GM23338 (cell line): ENCODE results near the gene SF1. TPM values are rescaled to one million over a fixed set of nuclear protein-coding genes. Genes with fewer than 3 reads are reported as not detected.

ENCODE experiments used
- ATAC-seq: fragments of 200-7000 bp; cut with Tn5 transposase; 3 replicates; pipeline ENCODE4 v1.9.1; 2020
- DNase-seq: peaks from one replicate; pipeline ENCODE4 v3.0.0-alpha.2; 2015; ENCODE audit warnings: low spot score
- H2AFZ ChIP-seq: fragments of 200-600 bp; sonication (generic); 2 replicates; pipeline ENCODE4 v1.8.0; 2016; ENCODE audit warnings: antibody characterized with exemption, mild to moderate bottlenecking, moderate library complexity
- H3F3A ChIP-seq: fragments of 200-600 bp; sonication (generic); replicated peaks from 2 replicates; pipeline ENCODE4 v1.8.0; 2017; ENCODE audit warnings: antibody characterized with exemption, mixed run types, low read depth
- H3K27ac ChIP-seq: fragments of 200-600 bp; sonication (generic); 2 replicates; pipeline ENCODE4 v1.6.1; 2016; ENCODE audit warnings: low read depth
- H3K27me3 ChIP-seq: fragments of 200-600 bp; sonication (generic); 2 replicates; pipeline ENCODE4 v1.8.0; 2016; ENCODE audit warnings: mild to moderate bottlenecking, mixed run types, moderate library complexity; ENCODE audit not compliant: insufficient read depth
- H3K36me3 ChIP-seq: fragments of 200-600 bp; sonication (generic); 2 replicates; pipeline ENCODE4 v1.8.0; 2016; ENCODE audit warnings: mild to moderate bottlenecking; ENCODE audit not compliant: insufficient read depth
- H3K4me1 ChIP-seq: fragments of 200-600 bp; sonication (generic); 2 replicates; pipeline ENCODE4 v1.8.0; 2016; ENCODE audit warnings: mild to moderate bottlenecking, moderate library complexity; ENCODE audit not compliant: insufficient read depth
- H3K4me2 ChIP-seq: fragments of 200-600 bp; sonication (generic); 2 replicates; pipeline ENCODE4 v1.7.1; 2017; ENCODE audit warnings: mixed run types
- H3K4me3 ChIP-seq: fragments of 200-600 bp; sonication (generic); 2 replicates; pipeline ENCODE4 v1.6.1; 2016; ENCODE audit warnings: mixed run types
- H3K79me2 ChIP-seq: fragments of 200-600 bp; sonication (generic); replicated peaks from 2 replicates; pipeline ENCODE4 v1.8.0; 2017; ENCODE audit warnings: mild to moderate bottlenecking; ENCODE audit not compliant: insufficient read depth
- H3K9me2 ChIP-seq: fragments of 200-600 bp; sonication (generic); 2 replicates; pipeline ENCODE4 v1.8.0; 2017; ENCODE audit not compliant: insufficient read depth
- H4K20me1 ChIP-seq: fragments of 200-600 bp; sonication (generic); replicated peaks from 2 replicates; pipeline ENCODE4 v1.8.0; 2017; ENCODE audit warnings: mild to moderate bottlenecking; ENCODE audit not compliant: insufficient read depth
- H3K27ac Mint-ChIP-seq: 2 replicates; pipeline ENCODE4 v1.8.0; 2020; ENCODE audit warnings: inconsistent platforms, mild to moderate bottlenecking, moderate library complexity, mixed read lengths
- H3K27me3 Mint-ChIP-seq: 3 replicates; pipeline ENCODE4 v1.8.0; 2022; ENCODE audit warnings: low read depth, mild to moderate bottlenecking, moderate library complexity, mixed read lengths, inconsistent platforms; ENCODE audit not compliant: insufficient read depth, poor library complexity
- H3K36me3 Mint-ChIP-seq: 3 replicates; pipeline ENCODE4 v1.8.0; 2021; ENCODE audit warnings: low read depth, mild to moderate bottlenecking, inconsistent platforms, moderate library complexity, mixed read lengths
- H3K4me1 Mint-ChIP-seq: 3 replicates; pipeline ENCODE4 v1.8.0; 2020; ENCODE audit warnings: mild to moderate bottlenecking, inconsistent platforms, mixed read lengths
- H3K4me3 Mint-ChIP-seq: 3 replicates; pipeline ENCODE4 v1.8.0; 2021; ENCODE audit warnings: moderate library complexity, mild to moderate bottlenecking, inconsistent platforms, mixed read lengths
- H3K9me3 Mint-ChIP-seq: 3 replicates; pipeline ENCODE4 v1.8.0; 2020; ENCODE audit warnings: moderate library complexity, mild to moderate bottlenecking, inconsistent platforms, mixed read lengths
- CREB1 ChIP-seq: fragments of 250-450 bp; sonication (Bioruptor Pico); IDR thresholded peaks from 2 replicates; pipeline ENCODE4 v1.5.0; 2020; ENCODE audit warnings: low read depth, mild to moderate bottlenecking, moderate library complexity
- ETS1 ChIP-seq: IDR thresholded peaks from 2 replicates; pipeline ENCODE4 v1.6.1; 2016; ENCODE audit warnings: antibody characterized with exemption
- EZH2 ChIP-seq: fragments of 200-600 bp; sonication (generic); IDR thresholded peaks from one replicate; pipeline ENCODE4 v1.8.0; 2017; ENCODE audit warnings: antibody characterized with exemption, mild to moderate bottlenecking, low read depth; ENCODE audit not compliant: unreplicated experiment
- EZH2phosphoT487 ChIP-seq: fragments of 200-600 bp; sonication (generic); IDR thresholded peaks from one replicate; pipeline ENCODE4 v1.8.1; 2018; ENCODE audit warnings: antibody characterized with exemption; ENCODE audit not compliant: unreplicated experiment
- NANOG ChIP-seq: IDR thresholded peaks from 2 replicates; pipeline ENCODE4 v1.6.1; 2016; ENCODE audit warnings: antibody characterized with exemption, borderline replicate concordance
- POLR2AphosphoS5 ChIP-seq: IDR thresholded peaks from 2 replicates; pipeline ENCODE4 v1.6.1; 2016; ENCODE audit warnings: antibody characterized with exemption, low read depth
- REST ChIP-seq: IDR thresholded peaks from one replicate; pipeline ENCODE4 v1.6.1; 2018; ENCODE audit warnings: antibody characterized with exemption; ENCODE audit not compliant: unreplicated experiment
- STAT1 ChIP-seq: IDR thresholded peaks from one replicate; pipeline ENCODE4 v1.6.1; 2016; ENCODE audit warnings: antibody characterized with exemption; ENCODE audit not compliant: unreplicated experiment
- ZNF331 ChIP-seq: fragments of 250-450 bp; sonication (Bioruptor Pico); IDR thresholded peaks from 2 replicates; pipeline ENCODE4 v1.5.0; 2020; ENCODE audit warnings: low read depth, mild to moderate bottlenecking, moderate library complexity
- ZNF462 ChIP-seq: fragments of 250-450 bp; sonication (Bioruptor Pico); IDR thresholded peaks from 2 replicates; pipeline ENCODE4 v1.5.0; 2020; ENCODE audit warnings: mild to moderate bottlenecking, moderate library complexity
- polyA plus RNA-seq: library from polyadenylated mRNA; unstranded; fragments of >200 nt; fragmentation: Nextera tagmentation; extraction: Ambion mirVana; gene quantifications from 2 replicates; pipeline ENCODE4 v1.2.1, GENCODE V29; 2016
- total RNA-seq: library from RNA; depleted of rRNA; stranded (reverse); fragments of >200 nt; shearing (Covaris generic); gene quantifications from 2 replicates; pipeline ENCODE4 v1.2.3, GENCODE V29; 2014

Gene SF1
- total and polyA plus RNA-seq, 2 experiments from 2014 or later = 76.9 to 252 TPM

GRCh38 chr11:64810891-64811272, 32.5 kb upstream of the SF1 start:
- H3K4me1 Mint-ChIP-seq = peaks cover 7% of the 10 kb centered on the region
- DNase-seq (peak; percentile 79), ATAC-seq (peak; percentile 15)
- H3K4me1 ChIP-seq = peaks cover 5% of the 10 kb centered on the region; the same call in 1 of the 2 replicates
- peak overlapping the region; percentile 45; the same call in 1 of the 2 replicates for H3K4me2 ChIP-seq
- peak overlapping the region; percentile 44 for H3K4me3 ChIP-seq
- H3K9me2 ChIP-seq = no peaks in the 10 kb centered on the region
- peak overlapping the region; percentile 92 for H3K4me3 Mint-ChIP-seq
- no peaks in the 10 kb centered on the region for H3K27me3 ChIP-seq
- peaks cover 16% of the 10 kb centered on the region; the same call in 2 of the 3 replicates for H3K36me3 Mint-ChIP-seq
- peaks cover 13% of the 10 kb centered on the region for H3K27me3 Mint-ChIP-seq
- 0 out of 2 replicates have a peak, but pooled peaks cover 13% of the 10 kb centered on the region for H4K20me1 ChIP-seq
- no peaks in the 10 kb centered on the region; the same call in 2 of the 3 replicates for H3K9me3 Mint-ChIP-seq
- H3K27ac Mint-ChIP-seq = peak overlapping the region; percentile 84
- H3K27ac ChIP-seq = peak overlapping the region; percentile 30; the same call in 1 of the 2 replicates
- H3F3A ChIP-seq = peaks cover 4% of the 10 kb centered on the region; the same call in 1 of the 2 replicates
- 0 out of 2 replicates have a peak overlapping the region, but pooled peaks have one; percentile 38 for H2AFZ ChIP-seq
- TF ChIP-seq ZNF331 (no peak), EZH2 (no peak), EZH2phosphoT487 (no peak), POLR2AphosphoS5 (no peak), ETS1 (no peak), NANOG (no peak), ZNF462 (CRISPR knock-in tag) (no peak), REST (no peak), CREB1 (CRISPR knock-in tag) (no peak), STAT1 (no peak)
- H3K79me2 ChIP-seq = peaks cover 6% of the 10 kb centered on the region; the same call in 1 of the 2 replicates
- no peaks in the 10 kb centered on the region for H3K36me3 ChIP-seq
